IMR-90 (cell line): ENCODE results near the gene GUCY1A2.

Source experiments
- BHLHE40 ChIP-seq: fragments of 150-350 bp; IDR thresholded peaks from 2 replicates; pipeline ENCODE4 v1.6.1; 2016; ENCODE audit warnings: mild to moderate bottlenecking, low read depth, low read length
- CTCF ChIP-seq: conservative IDR thresholded peaks from 2 replicates; pipeline ENCODE4 v1.5.1; 2012; ENCODE audit warnings: mild to moderate bottlenecking, low read depth, low read length, improper control_type of control experiment
- MAFK ChIP-seq: IDR thresholded peaks from 2 replicates; pipeline ENCODE4 v1.6.1; 2012; ENCODE audit warnings: low read depth, low read length, improper control_type of control experiment
- MAZ ChIP-seq: IDR thresholded peaks from 2 replicates; pipeline ENCODE4 v1.6.1; 2012; ENCODE audit warnings: low read depth, mild to moderate bottlenecking, low read length, improper control_type of control experiment, moderate library complexity, borderline replicate concordance
- NFE2L2 ChIP-seq: fragments of 150-350 bp; IDR thresholded peaks from 2 replicates; pipeline ENCODE4 v1.6.1; 2016; ENCODE audit warnings: low read depth, mild to moderate bottlenecking, low read length
- POLR2A ChIP-seq: IDR thresholded peaks from 2 replicates; pipeline ENCODE4 v1.6.1; 2012; ENCODE audit warnings: mild to moderate bottlenecking, low read depth, low read length
- RAD21 ChIP-seq: IDR thresholded peaks from 2 replicates; pipeline ENCODE4 v1.6.1; 2012; ENCODE audit warnings: low read length, improper control_type of control experiment
- RCOR1 ChIP-seq: IDR thresholded peaks from 2 replicates; pipeline ENCODE4 v1.6.1; 2012; ENCODE audit warnings: mild to moderate bottlenecking, low read length, improper control_type of control experiment; ENCODE audit not compliant: insufficient replicate concordance
- RFX5 ChIP-seq: IDR thresholded peaks from 2 replicates; pipeline ENCODE4 v1.8.0; 2012; ENCODE audit warnings: low read depth, mild to moderate bottlenecking, low read length, moderate library complexity
- SMC3 ChIP-seq: fragments of 150-350 bp; IDR thresholded peaks from 2 replicates; pipeline ENCODE4 v1.6.1; 2016; ENCODE audit warnings: low read depth, mild to moderate bottlenecking, antibody characterized with exemption, low read length, moderate library complexity
- USF2 ChIP-seq: fragments of 150-350 bp; IDR thresholded peaks from 2 replicates; pipeline ENCODE4 v1.6.1; 2017; ENCODE audit warnings: mild to moderate bottlenecking, antibody characterized with exemption, low read length, low read depth

- TF ChIP-seq MAFK (no peak), CTCF (no peak), RAD21 (no peak), USF2 (no peak), POLR2A (no peak), RCOR1 (no peak), MAZ (no peak), BHLHE40 (no peak), NFE2L2 (no peak), SMC3 (no peak), RFX5 (no peak)
These were observed 386.0 kb downstream of the GUCY1A2 start for GRCh38 chr11:106632283-106632682.
